Measurements from ENCODE around the gene CSTF3.

DNA sequence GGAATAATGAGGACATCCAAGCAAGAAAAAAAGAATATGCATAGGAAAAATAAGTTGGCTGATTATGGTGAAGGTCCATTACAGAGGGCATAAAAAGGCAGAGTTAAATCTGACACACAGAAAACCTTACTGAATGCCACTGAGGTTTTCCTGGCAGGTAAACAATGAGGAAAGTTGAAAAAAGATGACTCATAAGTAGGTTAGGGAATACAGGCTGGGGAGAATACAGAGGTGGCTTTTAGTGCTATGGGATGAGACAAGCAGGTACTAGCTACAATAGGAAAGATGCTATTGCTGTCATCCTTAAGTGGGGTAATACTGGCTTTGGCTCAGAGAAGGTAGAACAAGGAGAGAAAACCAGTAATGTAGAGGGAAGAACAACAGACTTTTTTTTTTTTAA, 44.7 kb downstream of the CSTF3 start:
- TF ChIP-seq, protein P1, sequence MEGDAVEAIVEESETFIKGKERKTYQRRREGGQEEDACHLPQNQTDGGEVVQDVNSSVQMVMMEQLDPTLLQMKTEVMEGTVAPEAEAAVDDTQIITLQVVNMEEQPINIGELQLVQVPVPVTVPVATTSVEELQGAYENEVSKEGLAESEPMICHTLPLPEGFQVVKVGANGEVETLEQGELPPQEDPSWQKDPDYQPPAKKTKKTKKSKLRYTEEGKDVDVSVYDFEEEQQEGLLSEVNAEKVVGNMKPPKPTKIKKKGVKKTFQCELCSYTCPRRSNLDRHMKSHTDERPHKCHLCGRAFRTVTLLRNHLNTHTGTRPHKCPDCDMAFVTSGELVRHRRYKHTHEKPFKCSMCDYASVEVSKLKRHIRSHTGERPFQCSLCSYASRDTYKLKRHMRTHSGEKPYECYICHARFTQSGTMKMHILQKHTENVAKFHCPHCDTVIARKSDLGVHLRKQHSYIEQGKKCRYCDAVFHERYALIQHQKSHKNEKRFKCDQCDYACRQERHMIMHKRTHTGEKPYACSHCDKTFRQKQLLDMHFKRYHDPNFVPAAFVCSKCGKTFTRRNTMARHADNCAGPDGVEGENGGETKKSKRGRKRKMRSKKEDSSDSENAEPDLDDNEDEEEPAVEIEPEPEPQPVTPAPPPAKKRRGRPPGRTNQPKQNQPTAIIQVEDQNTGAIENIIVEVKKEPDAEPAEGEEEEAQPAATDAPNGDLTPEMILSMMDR (IDR thresholded peaks at IDR 0.05; ENCODE audit: poor library complexity, severe bottlenecking), result no peak
- TF ChIP-seq EZH2 (IDR thresholded peaks at IDR 0.05; ENCODE audit: borderline replicate concordance, insufficient read depth, low read length, poor library complexity, severe bottlenecking) (no peak), EP300 (conservative IDR thresholded peaks at IDR 0.05; ENCODE audit: poor library complexity, severe bottlenecking) (no peak), POLR2AphosphoS5 (IDR thresholded peaks at IDR 0.05) (no peak), RAD21 (conservative IDR thresholded peaks at IDR 0.05) (no peak), MXI1 (conservative IDR thresholded peaks at IDR 0.05; ENCODE audit: poor library complexity, severe bottlenecking) (no peak), TAF1 (IDR thresholded peaks at IDR 0.05; ENCODE audit: low read depth) (no peak)
- TF ChIP-seq, protein P2, sequence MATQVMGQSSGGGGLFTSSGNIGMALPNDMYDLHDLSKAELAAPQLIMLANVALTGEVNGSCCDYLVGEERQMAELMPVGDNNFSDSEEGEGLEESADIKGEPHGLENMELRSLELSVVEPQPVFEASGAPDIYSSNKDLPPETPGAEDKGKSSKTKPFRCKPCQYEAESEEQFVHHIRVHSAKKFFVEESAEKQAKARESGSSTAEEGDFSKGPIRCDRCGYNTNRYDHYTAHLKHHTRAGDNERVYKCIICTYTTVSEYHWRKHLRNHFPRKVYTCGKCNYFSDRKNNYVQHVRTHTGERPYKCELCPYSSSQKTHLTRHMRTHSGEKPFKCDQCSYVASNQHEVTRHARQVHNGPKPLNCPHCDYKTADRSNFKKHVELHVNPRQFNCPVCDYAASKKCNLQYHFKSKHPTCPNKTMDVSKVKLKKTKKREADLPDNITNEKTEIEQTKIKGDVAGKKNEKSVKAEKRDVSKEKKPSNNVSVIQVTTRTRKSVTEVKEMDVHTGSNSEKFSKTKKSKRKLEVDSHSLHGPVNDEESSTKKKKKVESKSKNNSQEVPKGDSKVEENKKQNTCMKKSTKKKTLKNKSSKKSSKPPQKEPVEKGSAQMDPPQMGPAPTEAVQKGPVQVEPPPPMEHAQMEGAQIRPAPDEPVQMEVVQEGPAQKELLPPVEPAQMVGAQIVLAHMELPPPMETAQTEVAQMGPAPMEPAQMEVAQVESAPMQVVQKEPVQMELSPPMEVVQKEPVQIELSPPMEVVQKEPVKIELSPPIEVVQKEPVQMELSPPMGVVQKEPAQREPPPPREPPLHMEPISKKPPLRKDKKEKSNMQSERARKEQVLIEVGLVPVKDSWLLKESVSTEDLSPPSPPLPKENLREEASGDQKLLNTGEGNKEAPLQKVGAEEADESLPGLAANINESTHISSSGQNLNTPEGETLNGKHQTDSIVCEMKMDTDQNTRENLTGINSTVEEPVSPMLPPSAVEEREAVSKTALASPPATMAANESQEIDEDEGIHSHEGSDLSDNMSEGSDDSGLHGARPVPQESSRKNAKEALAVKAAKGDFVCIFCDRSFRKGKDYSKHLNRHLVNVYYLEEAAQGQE (IDR thresholded peaks at IDR 0.05; ENCODE audit: borderline replicate concordance), result no peak
